HG03432 (cell line): ENCODE data around the gene OR2W1.

ENCODE experiments used
- ATAC-seq: cut with Tn5 transposase; IDR thresholded peaks from one replicate; pipeline ENCODE4 v1.9.1; 2021; ENCODE audit warnings: mild to moderate bottlenecking, moderate library complexity; ENCODE audit not compliant: unreplicated experiment

The OR2W1 gene, protein sequence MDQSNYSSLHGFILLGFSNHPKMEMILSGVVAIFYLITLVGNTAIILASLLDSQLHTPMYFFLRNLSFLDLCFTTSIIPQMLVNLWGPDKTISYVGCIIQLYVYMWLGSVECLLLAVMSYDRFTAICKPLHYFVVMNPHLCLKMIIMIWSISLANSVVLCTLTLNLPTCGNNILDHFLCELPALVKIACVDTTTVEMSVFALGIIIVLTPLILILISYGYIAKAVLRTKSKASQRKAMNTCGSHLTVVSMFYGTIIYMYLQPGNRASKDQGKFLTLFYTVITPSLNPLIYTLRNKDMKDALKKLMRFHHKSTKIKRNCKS

DNA sequence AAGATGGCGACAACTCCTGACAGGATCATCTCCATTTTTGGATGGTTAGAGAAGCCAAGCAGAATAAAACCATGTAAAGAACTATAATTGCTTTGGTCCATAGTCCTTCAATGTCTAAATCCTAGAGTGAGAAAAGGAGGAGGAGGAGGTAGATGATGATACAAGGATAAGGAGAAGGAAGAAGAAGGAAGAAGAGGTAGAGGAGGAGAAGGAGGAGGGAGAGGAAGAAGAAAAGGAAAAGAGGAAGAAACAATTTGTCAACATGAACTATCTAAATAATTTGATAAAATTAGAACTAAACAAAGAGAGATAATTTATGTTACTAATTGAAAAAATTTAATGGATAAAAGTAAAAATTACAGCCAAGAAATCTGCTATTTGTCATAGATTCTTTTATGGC is at the start of gene OR2W1:
Gene OR2W1, minus strand, starts transcription at position 101 of the 400 bp plus-strand sequence. Its CDS starts 0 bp downstream, at position 101.
- no peak for ATAC-seq

DNA sequence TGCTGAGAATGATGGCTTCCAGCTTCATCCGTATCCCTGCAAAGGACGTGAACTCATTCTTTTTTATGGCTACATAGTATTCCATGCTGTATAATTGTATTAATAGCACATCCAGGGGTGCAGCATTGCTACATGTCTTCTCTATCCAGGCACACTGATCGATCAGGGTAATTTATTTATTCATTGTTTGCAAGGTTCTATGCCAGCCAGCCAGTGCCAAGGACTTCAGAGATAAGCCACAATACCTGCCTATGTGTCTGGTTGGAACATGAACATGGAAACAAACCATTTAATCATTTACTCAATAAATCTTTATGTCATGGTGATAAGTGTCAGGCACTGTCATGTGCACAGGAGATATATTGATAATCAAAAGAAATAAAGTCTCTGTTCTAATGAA is 48.0 kb upstream of the OR2W1 start:
- no peak for ATAC-seq

DNA sequence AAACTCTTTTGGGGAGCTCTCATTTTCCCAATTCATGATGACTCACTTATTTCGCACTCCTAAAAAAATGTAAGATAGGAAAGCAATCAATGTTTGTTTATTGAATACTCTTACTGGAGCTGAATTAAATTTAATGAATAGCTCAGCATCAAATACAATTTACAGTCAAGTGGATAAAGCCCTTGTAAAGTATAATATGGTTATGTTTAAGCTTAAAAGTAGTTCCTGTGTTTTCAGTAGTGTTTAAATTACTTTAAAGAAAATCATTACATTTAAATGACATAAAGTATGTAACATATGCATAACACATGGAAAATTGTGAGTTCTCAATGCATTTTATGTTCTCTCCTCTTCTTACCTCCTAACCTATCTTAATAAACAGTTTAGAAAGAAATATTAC is 42.2 kb upstream of the OR2W1 start, which contains the start of gene OR2B3:
Gene OR2B3, minus strand, starts transcription at position 101 of the 400 bp plus-strand sequence. Its CDS starts 65 bp downstream, at position 36.
- no peak for ATAC-seq

DNA sequence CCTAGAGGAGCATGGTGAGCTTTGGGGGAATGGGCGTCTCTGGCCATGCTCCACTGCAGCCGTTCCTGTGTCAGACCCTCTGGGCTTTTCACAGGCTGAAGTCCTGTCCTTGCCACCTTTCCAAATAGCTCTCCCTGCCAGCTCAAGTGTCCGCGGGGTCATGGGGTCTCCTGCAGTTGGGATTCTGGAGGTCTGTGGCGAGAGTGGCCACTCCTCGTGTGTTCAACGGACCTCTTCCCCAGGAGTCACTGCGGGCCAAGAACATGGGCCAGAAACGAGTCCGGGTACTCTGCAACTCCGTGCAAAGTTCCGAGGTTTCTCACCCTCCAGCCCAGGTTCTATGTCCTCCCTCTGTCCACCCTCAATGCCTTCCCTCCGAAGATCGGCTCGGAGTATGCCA is 37.5 kb upstream of the OR2W1 start:
- no peak for ATAC-seq

DNA sequence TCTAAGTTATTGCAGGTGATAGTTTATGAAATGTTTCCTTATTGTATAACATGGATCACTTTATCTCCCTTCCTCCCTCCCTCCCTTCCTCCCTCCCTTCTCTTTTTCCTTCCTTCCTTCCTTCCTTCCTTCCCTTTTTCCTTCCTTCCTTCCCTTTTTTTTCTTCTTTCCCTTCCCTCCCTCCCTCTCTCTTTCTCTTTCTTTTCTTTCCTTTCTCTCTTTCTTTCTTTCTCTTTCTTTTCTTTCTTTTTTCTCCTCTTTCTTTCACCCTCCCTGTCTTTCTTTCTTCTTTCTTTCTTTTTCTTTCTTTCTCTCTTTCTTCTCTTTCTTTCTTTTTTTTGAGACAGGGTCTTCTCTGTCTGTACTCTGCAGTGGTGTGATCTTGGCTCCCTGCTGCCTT is 36.3 kb upstream of the OR2W1 start:
- ATAC-seq = no peak

DNA sequence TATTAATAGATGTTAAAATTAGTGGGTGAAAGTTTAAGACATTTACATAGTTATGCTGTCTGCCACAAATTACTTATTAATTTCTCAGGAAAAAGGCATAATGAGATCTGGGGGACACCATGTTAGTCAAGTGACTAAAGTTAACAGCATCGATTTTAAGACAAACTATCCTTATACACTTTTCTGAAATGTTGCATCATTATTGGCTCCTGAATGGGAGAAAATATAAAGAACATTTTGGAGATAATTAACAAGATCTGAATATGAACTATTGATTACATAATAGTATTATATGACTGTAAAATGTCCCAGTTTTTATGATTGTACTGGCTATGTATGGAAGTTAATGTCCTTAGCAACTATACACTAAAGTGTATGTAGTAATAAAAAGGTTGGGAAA is 34.2 kb upstream of the OR2W1 start:
- ATAC-seq = no peak

DNA sequence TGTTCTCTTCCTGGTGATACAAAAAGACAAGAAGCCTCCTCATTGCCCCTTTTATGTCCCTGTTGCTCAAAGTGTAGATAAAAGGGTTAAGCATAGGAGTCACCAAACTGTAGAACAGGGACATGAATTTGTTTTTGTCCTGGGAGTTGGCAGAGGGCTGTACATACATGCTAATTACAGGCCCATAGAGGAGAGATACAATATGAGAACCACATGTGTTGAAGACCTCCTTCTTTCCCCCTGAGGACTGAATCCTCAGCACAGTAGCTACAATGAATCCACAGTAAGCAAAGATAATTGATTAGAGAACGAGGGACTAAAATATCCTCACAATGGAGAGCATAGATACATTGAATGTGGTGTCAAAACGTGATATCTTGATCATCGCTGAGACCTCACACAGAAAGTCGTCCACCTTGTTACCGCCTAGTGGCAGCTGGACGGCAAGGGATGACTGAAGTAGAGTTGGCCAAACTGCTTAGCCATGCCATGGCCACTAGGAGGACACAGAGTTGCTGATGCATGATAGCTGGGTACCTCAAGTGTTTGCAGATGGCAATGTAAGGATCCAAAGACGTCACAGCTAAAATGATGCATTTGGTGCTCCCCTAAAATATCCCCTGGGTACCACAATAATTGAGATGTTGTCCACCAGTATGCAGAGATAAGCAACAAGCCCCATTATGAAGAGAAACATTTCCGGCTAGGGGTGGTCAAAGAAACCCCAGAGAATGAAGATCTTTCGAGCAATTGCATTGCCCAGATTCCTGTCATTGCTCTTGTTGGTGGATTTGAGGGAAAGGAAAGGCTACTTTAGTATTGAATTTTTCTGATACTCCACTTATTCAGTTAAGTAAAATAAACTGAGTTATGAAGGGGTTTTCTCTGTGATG is 27.1 kb upstream of the OR2W1 start:
- ATAC-seq = no peak

DNA sequence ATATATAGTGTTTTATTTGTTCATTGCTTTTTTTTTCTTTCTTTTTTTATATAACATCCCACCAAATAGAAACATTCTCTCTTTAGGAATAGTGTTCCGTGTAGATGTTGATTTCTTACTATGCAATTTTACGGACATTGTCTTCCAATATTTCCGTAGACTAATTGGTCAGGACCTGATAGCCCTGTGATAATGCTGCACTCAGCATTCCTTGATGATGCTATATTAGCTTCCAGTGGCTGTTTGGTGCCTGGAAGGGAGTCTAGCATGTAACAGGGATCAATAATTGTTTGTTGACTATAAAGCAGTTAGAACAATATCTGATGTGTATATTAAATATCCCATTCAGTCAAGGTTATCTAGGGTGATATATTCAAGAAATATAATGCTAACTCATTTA is 6.7 kb upstream of the OR2W1 start:
- ATAC-seq = no peak

DNA sequence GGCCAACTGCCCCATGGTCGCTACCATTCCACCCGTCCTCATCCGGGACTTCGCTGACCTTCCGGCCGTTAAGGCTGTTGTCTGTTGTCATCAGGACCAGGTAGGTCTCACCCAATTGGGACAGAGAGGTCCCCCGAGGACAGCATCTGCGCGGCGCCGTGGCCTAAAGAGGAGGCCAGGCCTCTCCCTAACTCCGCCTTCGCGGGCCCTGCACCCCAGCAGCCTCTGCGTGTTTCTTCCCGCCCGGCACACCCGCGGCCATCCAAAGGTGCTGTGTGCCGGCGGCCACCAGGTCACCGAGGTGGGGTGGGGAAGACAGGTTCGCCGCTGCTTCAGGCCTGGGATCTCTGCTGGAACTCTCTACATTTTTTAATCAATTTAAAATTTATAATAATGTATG is 9.0 kb downstream of the OR2W1 start:
- ATAC-seq = no peak

DNA sequence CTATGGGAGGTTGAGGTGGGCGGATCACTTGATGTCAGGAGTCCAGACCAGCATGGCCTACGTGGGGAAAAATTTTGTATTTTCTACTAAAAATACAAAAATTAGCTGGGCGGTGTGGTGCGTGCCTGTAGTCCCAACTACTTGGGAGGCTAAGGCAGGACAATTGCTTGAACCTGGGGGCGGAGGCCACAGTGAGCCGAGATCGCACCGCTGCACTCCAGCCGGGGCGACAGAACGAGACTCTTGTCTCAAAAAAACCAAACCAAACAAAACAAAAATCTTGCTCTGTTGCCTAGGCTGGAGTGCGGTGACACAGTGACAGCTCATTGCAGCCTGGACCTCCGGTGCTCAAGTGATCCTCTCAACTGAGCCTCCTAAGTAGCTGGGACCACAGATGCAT is 16.2 kb downstream of the OR2W1 start:
- no peak for ATAC-seq

DNA sequence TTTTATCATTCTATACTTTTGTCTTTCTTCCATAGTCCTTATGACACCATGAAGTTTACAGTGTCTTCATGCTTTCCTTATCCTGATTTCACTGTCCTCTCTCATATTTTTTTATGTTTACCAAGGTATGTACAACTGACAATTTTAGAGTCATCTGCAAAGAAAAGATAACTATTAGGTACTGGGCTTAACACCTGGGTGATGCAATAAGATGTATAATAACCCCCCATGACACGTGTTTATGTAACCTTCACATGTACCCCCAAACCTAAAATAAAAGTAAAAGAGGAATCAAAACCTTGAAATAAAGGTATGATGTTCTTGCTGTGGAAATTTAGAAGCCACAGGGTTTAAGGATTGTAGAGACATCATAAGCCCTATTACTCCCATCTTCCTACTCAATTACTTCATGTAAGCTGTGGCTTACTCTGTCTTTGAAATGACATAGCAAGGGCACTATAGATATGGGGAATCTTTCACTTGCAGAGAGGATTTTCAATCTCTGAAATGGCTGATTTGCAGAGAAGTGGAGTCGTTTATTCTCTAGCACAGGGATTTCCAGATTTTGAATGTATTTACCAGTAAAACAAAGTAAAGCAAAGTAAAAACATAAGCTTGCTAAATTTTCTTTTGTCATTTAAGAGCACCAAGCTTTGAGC is 18.9 kb downstream of the OR2W1 start:
- ATAC-seq = no peak

DNA sequence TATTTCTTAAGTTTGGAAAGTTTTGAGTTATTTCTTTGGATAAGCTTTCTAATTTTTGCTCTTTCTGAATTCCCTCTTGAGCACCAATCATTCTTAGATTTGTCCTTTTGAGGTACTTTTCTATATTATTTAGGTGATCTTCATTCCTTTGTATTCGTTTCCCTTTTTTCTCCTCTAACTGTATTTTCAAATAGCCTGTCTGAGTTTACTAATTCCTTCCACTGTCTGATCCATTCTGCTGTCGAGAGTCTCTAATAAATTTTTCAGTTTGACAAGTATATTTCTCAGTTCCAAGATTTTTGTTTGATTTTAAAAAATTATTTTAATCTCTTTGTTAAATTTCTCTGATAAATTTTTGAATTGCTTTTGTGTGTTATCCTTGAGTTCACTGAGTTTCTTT is 23.5 kb downstream of the OR2W1 start:
- no peak for ATAC-seq

DNA sequence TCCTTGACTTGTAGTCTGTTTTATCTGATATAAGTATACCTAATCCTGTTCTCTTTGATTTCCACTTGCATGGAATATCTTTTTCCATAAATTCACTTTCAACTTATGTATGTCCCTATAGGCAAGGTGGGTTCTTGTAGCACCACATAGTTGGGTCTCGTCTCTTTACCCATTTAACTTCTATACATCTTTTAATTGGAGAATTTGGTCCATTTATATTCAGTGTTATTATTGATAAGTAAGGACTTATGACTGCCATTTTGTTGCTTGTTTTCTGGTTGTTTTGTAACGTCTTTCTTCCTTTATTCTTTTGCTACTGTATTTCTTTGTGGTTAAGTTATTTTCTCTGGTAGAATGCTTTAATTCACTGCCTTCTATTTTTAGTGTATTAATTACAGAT is 25.3 kb downstream of the OR2W1 start:
- no peak for ATAC-seq

DNA sequence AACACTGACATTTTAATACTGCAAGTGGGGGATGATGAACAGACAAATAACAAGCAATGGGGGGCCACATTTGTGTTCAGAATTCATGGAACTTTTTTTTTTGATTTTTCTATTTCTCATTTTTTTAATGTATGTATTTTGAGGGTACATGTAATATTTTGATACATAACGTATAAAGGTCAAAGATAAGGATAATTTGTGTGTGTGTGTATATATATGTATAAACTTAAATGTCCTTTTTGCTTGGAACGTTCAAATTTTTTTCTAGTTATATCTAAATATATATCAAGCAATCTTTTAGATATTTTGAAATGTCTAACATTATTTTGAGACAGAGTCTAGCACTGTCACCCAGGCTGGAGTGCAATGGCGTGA is 27.6 kb downstream of the OR2W1 start:
- ATAC-seq = no peak

DNA sequence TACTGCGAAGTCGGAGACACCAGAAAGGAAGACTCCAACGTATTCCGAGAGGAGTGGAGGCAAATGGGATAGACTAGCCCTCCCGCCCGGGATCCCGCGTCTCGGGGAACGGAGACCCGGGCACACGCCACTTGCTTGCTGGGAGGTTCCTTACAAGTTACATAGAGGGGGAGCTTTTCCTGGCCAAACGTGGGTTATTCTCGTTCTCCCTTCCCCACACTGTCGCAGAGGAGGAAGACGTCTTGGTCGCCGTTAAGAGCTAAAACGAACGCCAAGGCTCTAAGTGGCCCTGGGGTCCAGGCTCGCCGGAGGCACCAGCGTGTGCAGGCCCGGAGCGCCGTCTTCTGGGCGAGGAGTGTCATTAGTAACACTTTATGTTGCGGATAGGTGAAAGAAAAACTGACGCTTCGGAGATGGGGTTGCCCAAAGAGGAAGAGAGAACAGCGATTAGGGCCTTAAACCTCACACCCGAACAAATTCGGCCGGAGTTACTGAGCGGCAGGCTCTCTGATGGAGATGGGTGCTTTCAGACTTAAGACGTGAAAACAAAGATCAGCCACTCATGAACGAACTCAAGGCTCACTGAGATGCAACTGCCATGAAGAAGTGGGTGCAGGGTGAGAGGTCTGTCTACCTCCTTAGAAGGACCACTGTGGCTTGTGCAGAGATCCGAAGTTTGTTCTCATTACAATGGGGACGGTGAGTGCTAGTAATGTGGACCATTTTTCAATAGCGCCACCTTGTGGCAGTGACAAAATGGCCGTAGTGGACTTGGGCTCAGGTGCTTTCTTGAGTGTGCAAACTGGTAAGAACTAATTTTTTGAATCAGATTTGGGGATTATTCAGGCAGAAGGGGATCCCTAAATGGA is 28.2 kb downstream of the OR2W1 start:
- ATAC-seq = peak; percentile 81

DNA sequence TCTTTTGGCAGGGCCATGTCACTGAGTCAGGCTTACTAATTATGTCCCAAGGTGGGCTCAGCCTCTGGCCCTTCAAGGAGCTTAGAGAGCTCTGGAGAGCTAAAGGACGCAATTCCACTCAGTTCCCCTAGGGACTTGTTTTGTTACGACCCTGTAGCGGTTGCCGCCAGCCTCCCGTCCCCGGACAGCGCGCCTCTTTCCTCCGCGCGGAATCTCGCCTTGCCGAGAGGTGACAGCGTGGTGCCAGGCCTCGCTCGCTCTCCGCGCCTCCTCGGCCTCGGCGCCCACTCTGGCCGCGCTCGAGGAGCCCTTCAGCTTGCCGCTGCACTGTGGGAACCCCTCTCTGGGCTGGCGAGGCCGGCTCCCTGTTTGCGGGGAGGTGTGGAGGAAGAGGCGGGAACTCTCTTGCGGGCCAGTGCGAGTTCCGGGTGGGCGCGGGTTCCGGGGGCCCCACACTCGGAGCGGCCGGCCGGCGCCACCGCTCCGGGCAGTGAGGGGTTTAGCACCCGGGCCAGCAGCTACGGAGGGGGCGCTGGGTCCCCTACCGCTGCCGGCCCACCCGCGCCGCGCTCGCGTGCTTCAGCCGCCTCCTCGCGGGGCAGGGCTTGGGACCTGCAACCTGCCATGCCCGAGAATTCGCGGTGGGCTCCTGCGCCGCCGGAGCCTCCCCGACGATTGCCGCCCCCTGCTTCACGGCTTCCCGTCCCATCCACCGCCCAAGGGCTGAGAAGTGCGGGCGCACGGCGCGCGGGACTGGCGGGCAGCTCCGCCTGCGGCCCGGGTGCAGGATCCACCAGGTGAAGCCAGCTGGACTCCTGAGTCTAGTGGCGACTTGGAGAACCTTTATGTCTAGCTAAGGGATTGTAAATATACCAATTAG is 30.0 kb downstream of the OR2W1 start:
- no peak for ATAC-seq

DNA sequence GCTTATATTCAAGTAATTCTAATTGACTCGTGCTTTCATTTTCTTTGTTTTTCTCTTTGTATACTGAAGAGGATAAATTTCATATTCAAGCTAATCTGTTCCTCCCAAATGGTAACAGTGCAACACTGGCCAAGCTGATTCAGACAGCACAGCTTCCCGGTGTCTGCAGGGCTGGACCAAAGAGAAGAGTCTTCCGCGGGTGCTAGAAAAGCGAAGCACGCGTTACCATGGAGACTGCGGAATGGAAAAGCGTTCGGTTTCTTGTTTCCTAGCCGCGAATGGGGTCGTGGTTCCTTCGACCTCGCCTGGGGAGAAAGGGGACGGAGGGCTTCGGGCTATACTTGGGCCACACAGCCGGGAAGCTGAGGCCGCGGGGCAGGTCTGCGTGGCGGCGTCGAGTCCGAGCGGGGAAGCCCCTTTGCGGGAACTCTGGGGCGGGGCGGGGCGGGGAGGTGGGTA is 33.7 kb downstream of the OR2W1 start:
- no peak for ATAC-seq

DNA sequence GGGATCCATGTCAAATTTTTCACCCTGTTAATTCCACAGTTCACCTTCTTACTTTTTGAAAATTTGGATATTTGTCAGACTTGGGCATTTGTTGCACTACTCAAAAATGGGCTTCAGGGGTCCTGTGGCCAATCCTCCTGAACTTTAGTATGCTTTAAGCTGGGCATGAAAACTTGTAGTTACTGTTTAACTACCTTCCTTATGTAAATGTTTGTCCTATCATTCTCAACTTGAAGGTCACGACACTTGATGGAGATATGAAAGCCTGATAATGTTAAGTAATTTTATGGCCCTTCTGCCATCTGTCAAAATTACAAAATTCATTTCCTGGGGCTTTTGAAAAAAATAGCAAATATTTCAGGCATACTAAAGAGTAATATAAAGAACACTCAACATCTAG is 35.6 kb downstream of the OR2W1 start:
- ATAC-seq = no peak

DNA sequence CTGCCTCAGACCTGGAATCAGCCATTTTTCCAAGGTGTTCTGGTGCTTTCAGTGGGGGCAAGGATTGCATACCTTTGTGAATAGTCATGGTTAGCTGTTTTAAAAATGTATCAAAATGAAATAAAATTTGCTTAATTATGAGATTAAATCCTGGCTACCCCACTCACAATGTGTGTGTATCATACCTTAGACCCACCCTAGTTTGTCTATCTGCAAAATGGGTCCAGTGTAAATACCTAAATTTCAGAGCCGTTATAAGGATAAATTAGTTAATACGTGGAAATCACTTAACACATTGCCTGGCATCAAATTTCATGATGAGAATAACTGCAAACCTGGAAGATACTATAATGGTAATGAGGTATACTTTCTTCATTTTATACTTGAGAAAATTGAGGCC is 36.9 kb downstream of the OR2W1 start:
- ATAC-seq = no peak
